ENCODE data around the gene BCL3. TPM values are rescaled to one million over a fixed set of nuclear protein-coding genes. Genes with fewer than 3 reads are reported as not detected.

BCL3 gene
- polyA plus RNA-seq, 6 donors from 2014 or later: 8.2 to 17.4 (median 14.1) TPM

DNA sequence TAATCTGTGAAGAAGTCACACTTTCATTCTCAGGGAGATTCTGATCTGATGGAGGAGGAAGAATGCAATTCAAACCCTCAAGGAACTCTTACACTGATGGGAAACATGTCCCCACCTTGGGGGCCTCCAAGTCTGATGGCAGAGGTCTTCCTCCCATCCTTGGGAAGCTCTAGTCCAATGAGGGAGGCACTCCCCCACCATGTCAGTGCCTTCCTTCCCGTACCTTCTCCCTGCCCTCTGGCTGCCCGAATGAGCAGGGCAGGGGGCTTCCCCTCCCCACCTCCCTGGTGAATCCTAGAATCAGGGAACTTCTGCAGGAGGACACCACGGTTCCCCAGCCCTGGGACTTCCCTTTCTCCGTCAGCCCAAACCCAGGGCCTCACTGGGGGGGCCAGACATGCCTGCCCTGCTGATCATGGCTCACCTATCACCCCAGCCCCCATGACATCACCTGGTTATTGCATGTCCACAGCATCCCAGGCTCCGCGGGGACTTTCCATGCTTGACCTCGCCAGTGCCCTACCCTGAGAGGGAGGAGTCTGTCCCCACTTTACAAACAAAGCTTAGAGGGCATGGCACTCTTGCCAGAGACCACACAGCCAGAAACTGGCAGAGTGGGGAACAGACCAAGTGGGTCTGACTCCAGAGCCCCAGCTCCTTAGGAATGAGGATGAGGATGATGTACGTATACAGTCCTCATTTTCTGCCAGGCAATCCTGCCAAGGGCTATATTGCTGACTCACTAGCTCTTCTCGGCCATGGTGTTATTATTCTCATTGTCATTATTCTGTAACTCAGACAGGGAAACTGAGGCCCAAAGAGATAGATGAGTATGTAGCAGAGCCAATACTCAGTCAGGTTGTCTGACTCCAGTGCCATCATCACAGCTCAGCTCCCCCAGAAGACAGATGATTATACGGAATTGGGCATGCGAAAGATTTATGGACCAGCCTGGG lies 9.6 kb upstream of the BCL3 start:
- H3K27ac Mint-ChIP-seq: peak overlapping the region in 3 of 6 donors; percentile 35 to 59 (median 43)

GRCh38 chr19:44740351-44740824 lies 8.1 kb upstream of the BCL3 start:
- Mint-ChIP-seq H3K36me3 (no peaks in the 10 kb centered on the region), H3K27me3 (no peaks in the 10 kb centered on the region), H3K4me1 (peaks cover 10 to 37% (median 30%) of the 10 kb centered on the region in 3 donors), H3K27ac (no peak overlapping the region), H3K9me3 (no peaks in the 10 kb centered on the region), H3K4me3 (peak overlapping the region in 1 of 8 donors; percentile 13)
- no peak for DNase-seq
- ATAC-seq (ENCODE audit: low read depth in 2 of 2): peak; percentile 46 to 62

More for the DNA sequence above, 9.6 kb upstream of the BCL3 start:
- Mint-ChIP-seq H3K9me3 (no peaks in the 10 kb centered on the region), H3K27me3 (no peaks in the 10 kb centered on the region), H3K36me3 (no peaks in the 10 kb centered on the region), H3K4me3 (no peak overlapping the region), H3K4me1 (peaks cover 10 to 31% (median 30%) of the 10 kb centered on the region in 3 donors)
- ATAC-seq (ENCODE audit: low read depth in 2 of 2) (peak in 1 of 2 donors; percentile 28), DNase-seq (no peak)

- Mint-ChIP-seq H3K27me3 (no peaks in the 10 kb centered on the region), H3K4me3 (peak overlapping the region in 1 of 8 donors; percentile 30), H3K4me1 (peaks cover 12 to 45% (median 36%) of the 10 kb centered on the region in 3 donors), H3K36me3 (no peaks in the 10 kb centered on the region), H3K27ac (peak overlapping the region in 2 of 6 donors; percentile 65 to 69), H3K9me3 (no peaks in the 10 kb centered on the region)
- no peak for DNase-seq
- ATAC-seq (ENCODE audit: low read depth in 2 of 2): peak; percentile 12 to 24
Observed at GRCh38 chr19:44741258-44741731, 7.2 kb upstream of the BCL3 start.

- H3K9me3 Mint-ChIP-seq: no peaks in the 10 kb centered on the region
- H3K36me3 Mint-ChIP-seq: no peaks in the 10 kb centered on the region
- H3K4me3 Mint-ChIP-seq: peak overlapping the region in 2 of 8 donors; percentile 12 to 50
- H3K27ac Mint-ChIP-seq: peak overlapping the region in 2 of 6 donors; percentile 28 to 81
- H3K27me3 Mint-ChIP-seq: no peaks in the 10 kb centered on the region
- H3K4me1 Mint-ChIP-seq: peaks cover 18 to 49% (median 38%) of the 10 kb centered on the region in 3 donors
- ATAC-seq (ENCODE audit: low read depth in 2 of 2) (peak; percentile 41 to 50), DNase-seq (no peak)
Observed at GRCh38 chr19:44741841-44742329, 6.6 kb upstream of the BCL3 start.

- peak overlapping the region in 3 of 6 donors; percentile 28 to 81 (median 76) for H3K27ac Mint-ChIP-seq
- H3K9me3 Mint-ChIP-seq: no peaks in the 10 kb centered on the region
- DNase-seq (no peak), ATAC-seq (ENCODE audit: low read depth in 2 of 2) (no peak)
- peaks cover 24 to 49% (median 40%) of the 10 kb centered on the region in 3 donors for H3K4me1 Mint-ChIP-seq
- no peaks in the 10 kb centered on the region for H3K36me3 Mint-ChIP-seq
- H3K27me3 Mint-ChIP-seq: no peaks in the 10 kb centered on the region
- H3K4me3 Mint-ChIP-seq: peak overlapping the region in 2 of 8 donors; percentile 12 to 50
Observed at GRCh38 chr19:44742330-44743061, 6.0 kb upstream of the BCL3 start.

GRCh38 chr19:44744871-44745332 lies 3.6 kb upstream of the BCL3 start:
- no peaks in the 10 kb centered on the region for H3K9me3 Mint-ChIP-seq
- peaks cover 43 to 63% (median 44%) of the 10 kb centered on the region in 3 donors for H3K4me1 Mint-ChIP-seq
- ATAC-seq (ENCODE audit: low read depth in 2 of 2): no peak
- no peaks in the 10 kb centered on the region for H3K27me3 Mint-ChIP-seq
- H3K4me3 Mint-ChIP-seq: peak overlapping the region in 4 of 8 donors; percentile 3 to 66 (median 34)
- no peak for DNase-seq
- no peaks in the 10 kb centered on the region for H3K36me3 Mint-ChIP-seq
- H3K27ac Mint-ChIP-seq: peak overlapping the region in 4 of 6 donors; percentile 32 to 84 (median 58)

DNA sequence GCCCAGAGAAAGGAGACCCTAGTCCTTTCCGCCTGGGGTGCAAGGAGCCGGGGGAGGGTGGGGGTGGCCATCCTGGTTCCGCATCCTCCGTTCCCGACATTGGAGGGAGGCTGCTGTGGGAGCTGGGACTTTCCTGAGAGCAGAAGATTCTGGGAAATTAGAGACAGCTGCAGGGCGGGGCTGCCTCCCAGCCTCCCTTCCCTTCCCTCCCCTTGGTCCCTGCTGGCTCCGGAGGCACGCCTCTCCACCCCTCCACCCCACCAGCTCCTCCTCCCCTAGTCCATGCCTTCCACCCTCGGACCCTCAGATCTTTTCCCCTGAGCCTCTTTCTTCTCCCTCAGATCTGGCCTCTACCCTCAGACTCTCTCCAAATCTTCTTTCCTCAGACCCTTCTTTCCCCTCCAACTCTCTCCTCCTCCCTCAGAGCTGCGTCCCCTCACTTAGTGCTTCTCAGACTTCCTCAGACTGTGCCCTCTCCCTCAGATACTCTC lies 3.1 kb upstream of the BCL3 start:
- peaks cover 48 to 65% (median 49%) of the 10 kb centered on the region in 3 donors for H3K4me1 Mint-ChIP-seq
- peak overlapping the region in 7 of 8 donors; percentile 33 to 95 (median 73) for H3K4me3 Mint-ChIP-seq
- no peaks in the 10 kb centered on the region for H3K36me3 Mint-ChIP-seq
- H3K27ac Mint-ChIP-seq: peak overlapping the region in 5 of 6 donors; percentile 57 to 94 (median 93)
- H3K9me3 Mint-ChIP-seq: no peaks in the 10 kb centered on the region
- DNase-seq (no peak), ATAC-seq (ENCODE audit: low read depth in 2 of 2) (no peak)
- no peaks in the 10 kb centered on the region for H3K27me3 Mint-ChIP-seq

- no peaks in the 10 kb centered on the region for H3K9me3 Mint-ChIP-seq
- H3K36me3 Mint-ChIP-seq: no peaks in the 10 kb centered on the region
- H3K4me3 Mint-ChIP-seq: peak overlapping the region; percentile 40 to 95 (median 75)
- peak overlapping the region; percentile 90 to 97 (median 93) for H3K27ac Mint-ChIP-seq
- DNase-seq (no peak), ATAC-seq (ENCODE audit: low read depth in 2 of 2) (no peak)
- H3K27me3 Mint-ChIP-seq: no peaks in the 10 kb centered on the region
- peaks cover 55 to 70% (median 56%) of the 10 kb centered on the region in 3 donors for H3K4me1 Mint-ChIP-seq
Observed at GRCh38 chr19:44745887-44746600, 2.5 kb upstream of the BCL3 start.

- H3K4me3 Mint-ChIP-seq: peak overlapping the region; percentile 76 to 96 (median 88)
- peaks cover 57 to 70% (median 61%) of the 10 kb centered on the region in 3 donors for H3K4me1 Mint-ChIP-seq
- H3K27ac Mint-ChIP-seq: peak overlapping the region; percentile 90 to 97 (median 93)
- H3K27me3 Mint-ChIP-seq: no peaks in the 10 kb centered on the region
- no peaks in the 10 kb centered on the region for H3K9me3 Mint-ChIP-seq
- H3K36me3 Mint-ChIP-seq: no peaks in the 10 kb centered on the region
- DNase-seq (no peak), ATAC-seq (ENCODE audit: low read depth in 2 of 2) (no peak)
Observed at GRCh38 chr19:44746616-44746945, 1.9 kb upstream of the BCL3 start.

DNA sequence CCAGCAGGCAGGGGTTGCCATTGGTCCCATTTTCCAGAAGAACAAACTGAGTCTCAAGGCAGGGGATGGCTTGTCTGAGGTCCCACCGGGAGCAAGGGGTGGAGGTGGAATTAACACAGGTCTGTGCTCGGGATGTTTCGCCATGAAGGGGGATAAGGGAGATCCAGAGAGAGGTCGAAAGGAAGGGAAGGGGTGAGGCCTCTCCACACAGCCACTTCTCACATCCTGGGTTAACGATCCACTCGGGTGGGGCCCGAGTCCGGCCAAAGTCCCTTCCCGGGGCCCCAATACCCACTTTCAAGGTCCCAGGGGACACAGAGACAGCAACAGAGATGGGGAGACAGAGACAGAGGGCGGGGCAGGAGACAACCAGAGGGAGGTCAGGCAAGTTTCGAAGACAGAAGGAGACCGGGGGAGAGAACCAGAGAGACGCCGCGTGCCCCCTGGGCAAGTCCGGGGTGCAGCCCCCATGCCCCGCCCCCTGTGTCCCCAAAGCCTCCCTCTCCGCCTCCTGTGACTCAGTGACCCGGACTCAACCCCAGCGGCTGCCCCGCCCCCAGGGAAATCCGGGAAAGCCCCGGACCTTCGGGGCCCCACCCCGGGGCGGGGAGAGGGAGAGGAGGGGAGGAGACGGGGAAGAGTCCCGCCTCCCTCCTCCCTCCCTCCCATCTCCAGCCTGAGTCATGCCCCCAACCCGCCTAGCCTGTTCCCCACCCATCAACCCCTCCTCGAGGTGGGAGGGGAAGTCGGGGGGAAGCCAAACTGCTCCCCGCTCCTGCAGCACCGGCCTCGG lies 1.4 kb upstream of the BCL3 start:
- DNase-seq (peak; percentile 68), ATAC-seq (ENCODE audit: low read depth in 2 of 2) (peak; percentile 34 to 36)
- H3K4me3 Mint-ChIP-seq: peak overlapping the region; percentile 88 to 97 (median 94)
- H3K4me1 Mint-ChIP-seq: peaks cover 57 to 71% (median 67%) of the 10 kb centered on the region in 3 donors
- H3K36me3 Mint-ChIP-seq: no peaks in the 10 kb centered on the region
- H3K9me3 Mint-ChIP-seq: no peaks in the 10 kb centered on the region
- H3K27ac Mint-ChIP-seq: peak overlapping the region; percentile 93 to 99 (median 97)
- no peaks in the 10 kb centered on the region for H3K27me3 Mint-ChIP-seq

DNA sequence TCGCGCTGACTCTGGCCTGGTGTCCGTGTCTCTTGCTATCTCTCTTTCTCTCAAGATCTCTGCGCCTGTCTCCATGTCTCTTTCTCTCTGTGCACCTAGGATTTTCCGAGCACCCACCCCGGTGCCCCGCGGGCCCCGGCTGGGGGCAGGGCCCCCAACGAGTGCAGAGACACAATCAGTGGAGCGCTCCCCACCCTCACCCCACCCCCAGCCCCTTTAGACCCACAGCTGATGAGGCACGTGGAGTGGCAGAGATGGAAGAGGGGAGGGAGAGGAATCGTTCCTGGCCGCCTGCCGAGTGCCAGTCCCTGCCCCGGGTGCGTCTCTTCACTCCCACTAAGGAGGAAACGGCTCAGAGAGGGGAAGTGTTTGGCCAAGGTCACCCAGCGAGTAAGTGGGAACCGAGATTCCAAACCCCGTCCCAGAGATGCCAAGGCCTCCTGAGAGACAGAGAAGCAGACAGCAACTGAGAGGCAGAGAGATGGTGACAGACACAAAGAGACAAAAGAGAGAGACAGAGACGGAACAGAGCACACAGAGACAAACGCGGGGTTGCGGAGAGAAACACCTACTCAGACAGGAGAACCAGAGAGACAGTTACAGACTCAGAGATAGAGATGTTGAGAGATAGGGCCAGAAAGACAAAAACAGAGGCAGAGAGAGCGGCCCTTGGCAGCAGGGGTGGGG lies 626 bp upstream of the BCL3 start:
- Mint-ChIP-seq H3K9me3 (no peaks in the 10 kb centered on the region), H3K27ac (peak overlapping the region; percentile 93 to 99 (median 98)), H3K4me1 (peaks cover 60 to 71% (median 67%) of the 10 kb centered on the region in 3 donors), H3K36me3 (no peaks in the 10 kb centered on the region), H3K27me3 (no peaks in the 10 kb centered on the region), H3K4me3 (peak overlapping the region; percentile 88 to 97 (median 94))
- no peak for DNase-seq
- ATAC-seq (ENCODE audit: low read depth in 2 of 2): peak; percentile 2 to 5

Measured in naive B cell (primary cell).